Measurements from ENCODE around the gene TSHZ2.
A peak's percentile ranks its signal among the peaks of the same experiment; 100 is the strongest.
"Not testable (repeated sequence)": the region's sequence is repeated elsewhere in the genome, so short reads cannot be mapped to it uniquely, and the experiment has no call there.

The TSHZ2 gene

GRCh38 chr20:53412577-53413185, 440.5 kb downstream of the TSHZ2 start:
- H3K27ac ChIP-seq: no peak overlapping the region
- no peak for TF ChIP-seq ZFX (IDR thresholded peaks at IDR 0.05; ENCODE audit: borderline replicate concordance)
- TF ChIP-seq CTCF (IDR thresholded peaks at IDR 0.05): no peak

- TF ChIP-seq CTCF (IDR thresholded peaks at IDR 0.05) (peak; percentile 77), ZFX (IDR thresholded peaks at IDR 0.05; ENCODE audit: borderline replicate concordance) (no peak)
- no peak overlapping the region for H3K27ac ChIP-seq
Observed at GRCh38 chr20:53413186-53413631, 441.1 kb downstream of the TSHZ2 start.

- H3K27ac ChIP-seq: not testable (repeated sequence)
Observed at GRCh38 chr20:53413845-53414244, 441.7 kb downstream of the TSHZ2 start.

GRCh38 chr20:53419693-53420460, 447.7 kb downstream of the TSHZ2 start:
- TF ChIP-seq CTCF (IDR thresholded peaks at IDR 0.05) (no peak), ZFX (IDR thresholded peaks at IDR 0.05; ENCODE audit: borderline replicate concordance) (no peak)
- H3K27ac ChIP-seq: no peak overlapping the region

- TF ChIP-seq CTCF (IDR thresholded peaks at IDR 0.05) (no peak), ZFX (IDR thresholded peaks at IDR 0.05; ENCODE audit: borderline replicate concordance) (no peak)
- H3K27ac ChIP-seq: no peak overlapping the region
Observed at GRCh38 chr20:53421343-53421742, 449.2 kb downstream of the TSHZ2 start.

GRCh38 chr20:53422039-53422438, 449.9 kb downstream of the TSHZ2 start:
- TF ChIP-seq CTCF (IDR thresholded peaks at IDR 0.05) (no peak), ZFX (IDR thresholded peaks at IDR 0.05; ENCODE audit: borderline replicate concordance) (no peak)

GRCh38 chr20:53423587-53424146, 451.5 kb downstream of the TSHZ2 start:
- TF ChIP-seq ZFX (IDR thresholded peaks at IDR 0.05; ENCODE audit: borderline replicate concordance): no peak
- no peak for TF ChIP-seq CTCF (IDR thresholded peaks at IDR 0.05)
- no peak overlapping the region for H3K27ac ChIP-seq

More at GRCh38 chr20:53422039-53422438, 449.9 kb downstream of the TSHZ2 start:
- H3K27ac ChIP-seq: no peak overlapping the region
